Measurements from ENCODE around the gene CCHCR1.

DNA sequence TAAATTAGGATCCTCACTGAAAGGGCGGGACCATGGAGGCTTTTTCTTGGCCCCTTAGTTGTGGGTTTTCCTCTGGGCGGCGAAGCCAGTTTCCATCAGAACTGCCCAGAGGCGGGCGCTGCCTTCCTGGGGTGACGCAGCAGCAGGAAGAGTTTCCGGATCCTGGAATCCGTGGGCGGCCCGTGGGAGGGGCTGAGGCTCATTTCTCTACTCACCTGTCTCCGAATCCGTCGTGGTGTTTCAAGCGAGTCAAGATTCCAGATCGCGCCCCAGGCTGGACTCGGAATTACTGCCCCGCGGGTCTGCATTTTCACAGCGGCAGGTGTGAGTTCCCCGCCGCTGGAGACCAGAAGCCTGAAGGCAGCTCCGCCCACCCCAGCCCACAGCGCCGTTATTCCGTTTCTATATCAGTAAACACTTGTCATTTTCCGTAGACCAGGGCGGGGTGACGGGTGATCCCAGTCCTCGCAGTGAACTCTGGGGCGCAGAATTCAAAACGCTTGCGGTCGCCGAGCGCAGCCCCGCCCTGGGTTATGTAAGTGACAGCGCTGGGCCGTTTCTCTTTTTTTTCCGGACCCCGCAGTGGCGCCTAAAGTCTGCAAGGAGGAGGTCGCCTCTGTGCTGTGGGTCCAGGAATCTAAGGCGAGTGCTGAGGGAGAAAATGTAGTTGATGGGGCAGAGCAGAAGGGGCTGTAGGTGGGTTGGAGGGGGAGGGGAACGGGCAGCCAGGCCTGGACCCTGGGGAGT is 40.1 kb upstream of the CCHCR1 start:
- TF ChIP-seq POLR2A (IDR thresholded peaks at IDR 0.05) (peak; percentile 78), EP300 (IDR thresholded peaks at IDR 0.05) (peak; percentile 29)
- TF ChIP-seq, protein P1, sequence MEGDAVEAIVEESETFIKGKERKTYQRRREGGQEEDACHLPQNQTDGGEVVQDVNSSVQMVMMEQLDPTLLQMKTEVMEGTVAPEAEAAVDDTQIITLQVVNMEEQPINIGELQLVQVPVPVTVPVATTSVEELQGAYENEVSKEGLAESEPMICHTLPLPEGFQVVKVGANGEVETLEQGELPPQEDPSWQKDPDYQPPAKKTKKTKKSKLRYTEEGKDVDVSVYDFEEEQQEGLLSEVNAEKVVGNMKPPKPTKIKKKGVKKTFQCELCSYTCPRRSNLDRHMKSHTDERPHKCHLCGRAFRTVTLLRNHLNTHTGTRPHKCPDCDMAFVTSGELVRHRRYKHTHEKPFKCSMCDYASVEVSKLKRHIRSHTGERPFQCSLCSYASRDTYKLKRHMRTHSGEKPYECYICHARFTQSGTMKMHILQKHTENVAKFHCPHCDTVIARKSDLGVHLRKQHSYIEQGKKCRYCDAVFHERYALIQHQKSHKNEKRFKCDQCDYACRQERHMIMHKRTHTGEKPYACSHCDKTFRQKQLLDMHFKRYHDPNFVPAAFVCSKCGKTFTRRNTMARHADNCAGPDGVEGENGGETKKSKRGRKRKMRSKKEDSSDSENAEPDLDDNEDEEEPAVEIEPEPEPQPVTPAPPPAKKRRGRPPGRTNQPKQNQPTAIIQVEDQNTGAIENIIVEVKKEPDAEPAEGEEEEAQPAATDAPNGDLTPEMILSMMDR (IDR thresholded peaks at IDR 0.05): peak in 2 of 3 donors; percentile 6 to 17
